Transverse colon (tissue), 4 donors: ENCODE results near the gene C1QL1.

ENCODE experiments used
- EP300 ChIP-seq: sonication (generic); formaldehyde crosslinking; IDR thresholded peaks from one replicate; pipeline ENCODE4 v1.6.1; 2017; ENCODE audit warnings: antibody characterized with exemption, low read depth
- POLR2A ChIP-seq: fragments of 450-650 bp; IDR thresholded peaks from one replicate; pipeline ENCODE4 v1.6.1; 2016; ENCODE audit warnings: antibody characterized with exemption, mild to moderate bottlenecking, moderate library complexity
- POLR2AphosphoS5 ChIP-seq, 3 donors: sonication (generic); formaldehyde crosslinking; IDR thresholded peaks; one replicate each; pipeline ENCODE4 v1.6.1; 2016; ENCODE audit warnings: antibody characterized with exemption in 3 of 3
- TF ChIP-seq, protein P1 (sequence below), 5 experiments: fragments of 200-600 bp in 3 of 5; fragments of 450-650 bp in 2 of 5; sonication (generic) in 3 of 5; IDR thresholded peaks; 1 replicate in 2 of 5; 2 replicates in 3 of 5; pipeline ENCODE4 v1.5.1; 2016 to 2017; ENCODE audit warnings: antibody characterized with exemption in 5 of 5, inconsistent platforms in 3 of 5, mild to moderate bottlenecking in 2 of 5, moderate library complexity in 1 of 5

DNA sequence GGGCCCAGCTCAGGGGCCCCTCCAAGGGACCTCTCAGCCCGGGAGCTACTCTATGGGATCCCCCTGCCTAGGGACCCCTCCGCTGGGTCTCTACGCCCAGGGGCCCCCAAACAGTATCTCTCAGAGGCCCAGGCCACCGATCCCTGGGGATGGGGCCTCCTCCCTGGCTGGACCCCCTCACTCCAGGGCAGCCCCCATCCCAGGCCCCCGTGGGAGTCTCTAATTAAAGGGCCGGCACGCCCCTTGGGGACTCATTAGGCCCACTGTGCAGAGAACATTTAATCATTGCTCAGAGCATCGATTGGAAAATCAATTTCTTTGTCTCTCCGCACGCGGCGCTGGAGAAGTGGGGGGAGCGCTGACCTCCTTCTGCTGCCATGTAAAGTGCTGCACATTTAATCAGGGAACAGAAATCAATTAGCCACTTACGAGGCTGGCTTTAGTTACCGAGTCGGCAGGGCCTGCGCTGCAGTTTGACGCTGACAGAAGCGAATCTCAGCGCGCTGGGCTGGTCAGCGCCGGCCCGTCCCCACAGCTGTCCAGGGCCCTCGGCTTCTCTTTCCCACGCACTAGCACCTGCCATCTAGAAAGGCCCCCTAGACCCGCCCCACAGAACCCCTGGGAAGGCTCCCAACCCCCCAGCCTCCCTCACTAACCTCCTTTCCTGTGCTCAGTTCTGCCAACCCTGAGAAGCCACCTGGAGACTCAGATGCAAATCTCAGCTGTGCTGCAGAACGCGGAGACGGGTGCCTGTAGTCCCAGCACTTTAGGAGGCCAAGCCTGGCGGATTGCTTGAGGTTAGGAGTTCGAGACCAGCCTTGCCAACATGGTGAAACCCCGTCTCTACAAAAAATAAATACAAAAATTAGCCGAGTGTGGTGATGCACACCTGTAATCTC is 20.2 kb upstream of the C1QL1 start:
- TF ChIP-seq, protein P1, sequence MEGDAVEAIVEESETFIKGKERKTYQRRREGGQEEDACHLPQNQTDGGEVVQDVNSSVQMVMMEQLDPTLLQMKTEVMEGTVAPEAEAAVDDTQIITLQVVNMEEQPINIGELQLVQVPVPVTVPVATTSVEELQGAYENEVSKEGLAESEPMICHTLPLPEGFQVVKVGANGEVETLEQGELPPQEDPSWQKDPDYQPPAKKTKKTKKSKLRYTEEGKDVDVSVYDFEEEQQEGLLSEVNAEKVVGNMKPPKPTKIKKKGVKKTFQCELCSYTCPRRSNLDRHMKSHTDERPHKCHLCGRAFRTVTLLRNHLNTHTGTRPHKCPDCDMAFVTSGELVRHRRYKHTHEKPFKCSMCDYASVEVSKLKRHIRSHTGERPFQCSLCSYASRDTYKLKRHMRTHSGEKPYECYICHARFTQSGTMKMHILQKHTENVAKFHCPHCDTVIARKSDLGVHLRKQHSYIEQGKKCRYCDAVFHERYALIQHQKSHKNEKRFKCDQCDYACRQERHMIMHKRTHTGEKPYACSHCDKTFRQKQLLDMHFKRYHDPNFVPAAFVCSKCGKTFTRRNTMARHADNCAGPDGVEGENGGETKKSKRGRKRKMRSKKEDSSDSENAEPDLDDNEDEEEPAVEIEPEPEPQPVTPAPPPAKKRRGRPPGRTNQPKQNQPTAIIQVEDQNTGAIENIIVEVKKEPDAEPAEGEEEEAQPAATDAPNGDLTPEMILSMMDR (IDR thresholded peaks at IDR 0.05): no peak
- TF ChIP-seq POLR2A (no peak), EP300 (no peak), POLR2AphosphoS5 (IDR thresholded peaks at IDR 0.05) (no peak)
